IPS-18a (cell line): Measurements from ENCODE around the gene LDB2.

Experiments
- H3K27ac ChIP-seq: one replicate; pipeline ENCODE4 v1.5.1; 2013; ENCODE audit warnings: low read length
- H3K27me3 ChIP-seq: one replicate; pipeline ENCODE4 v1.6.1; 2013; ENCODE audit warnings: mild to moderate bottlenecking, low read length; ENCODE audit not compliant: control insufficient read depth, insufficient read depth
- H3K36me3 ChIP-seq: one replicate; pipeline ENCODE4 v1.6.1; 2013; ENCODE audit warnings: low read depth, low read length; ENCODE audit not compliant: control insufficient read depth
- H3K4me1 ChIP-seq: one replicate; pipeline ENCODE4 v1.6.1; 2013; ENCODE audit warnings: low read depth, low read length; ENCODE audit not compliant: control insufficient read depth
- H3K4me3 ChIP-seq: one replicate; pipeline ENCODE4 v1.5.1; 2013; ENCODE audit warnings: low read length
- H3K9ac ChIP-seq: one replicate; pipeline ENCODE4 v1.6.1; 2013; ENCODE audit warnings: mild to moderate bottlenecking, low read length, moderate library complexity
- H3K9me3 ChIP-seq: one replicate; pipeline ENCODE4 v1.6.1; 2013; ENCODE audit warnings: low read depth, low read length; ENCODE audit not compliant: control insufficient read depth

LDB2 gene

DNA sequence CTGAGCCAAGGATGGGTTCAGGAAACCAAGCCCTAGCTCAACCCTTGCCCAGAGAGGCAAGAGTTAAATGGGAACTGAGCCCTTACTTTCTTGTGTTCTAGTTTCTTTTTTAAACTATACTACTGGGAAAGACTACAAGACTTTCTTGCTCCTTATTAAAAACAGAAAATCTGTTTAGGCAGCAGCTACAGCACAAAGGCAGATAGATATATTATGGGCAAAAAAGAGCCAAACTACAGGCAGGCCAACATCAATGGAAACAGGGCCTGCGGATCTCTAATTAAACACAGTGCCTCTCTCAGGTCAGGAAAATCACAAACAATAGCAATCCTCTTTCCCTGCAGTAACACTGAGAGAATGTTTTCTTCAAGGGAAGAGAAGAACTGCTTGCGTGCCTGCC lies 226.0 kb downstream of the LDB2 start:
- Histone ChIP-seq H3K9me3 (no peaks in the 10 kb centered on the region), H3K27me3 (no peaks in the 10 kb centered on the region), H3K4me3 (no peak overlapping the region), H3K36me3 (no peaks in the 10 kb centered on the region), H3K27ac (no peak overlapping the region), H3K9ac (no peak overlapping the region), H3K4me1 (peaks cover 4% of the 10 kb centered on the region)

DNA sequence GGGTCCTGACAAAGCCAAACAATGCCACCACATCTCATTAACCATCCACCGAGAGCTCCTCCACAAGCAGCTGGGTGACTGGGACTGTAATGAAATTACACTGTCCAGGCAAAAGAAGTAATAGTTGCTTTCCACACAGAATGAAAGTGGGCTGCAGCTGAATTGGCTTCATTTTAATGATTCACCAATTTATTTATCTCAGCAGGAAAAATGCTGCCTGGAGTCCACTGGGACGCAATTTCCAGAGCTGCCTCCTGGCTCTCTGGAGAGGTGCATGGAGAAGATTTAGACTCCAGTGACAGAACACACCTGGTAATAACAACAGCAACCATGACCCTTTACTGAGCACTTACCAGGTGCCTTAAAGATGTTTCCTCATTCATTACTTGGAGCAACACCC lies 226.7 kb downstream of the LDB2 start:
- H3K36me3 ChIP-seq: no peaks in the 10 kb centered on the region
- H3K4me3 ChIP-seq: no peak overlapping the region
- no peak overlapping the region for H3K27ac ChIP-seq
- no peaks in the 10 kb centered on the region for H3K4me1 ChIP-seq
- no peaks in the 10 kb centered on the region for H3K9me3 ChIP-seq
- no peak overlapping the region for H3K9ac ChIP-seq
- H3K27me3 ChIP-seq: no peaks in the 10 kb centered on the region

DNA sequence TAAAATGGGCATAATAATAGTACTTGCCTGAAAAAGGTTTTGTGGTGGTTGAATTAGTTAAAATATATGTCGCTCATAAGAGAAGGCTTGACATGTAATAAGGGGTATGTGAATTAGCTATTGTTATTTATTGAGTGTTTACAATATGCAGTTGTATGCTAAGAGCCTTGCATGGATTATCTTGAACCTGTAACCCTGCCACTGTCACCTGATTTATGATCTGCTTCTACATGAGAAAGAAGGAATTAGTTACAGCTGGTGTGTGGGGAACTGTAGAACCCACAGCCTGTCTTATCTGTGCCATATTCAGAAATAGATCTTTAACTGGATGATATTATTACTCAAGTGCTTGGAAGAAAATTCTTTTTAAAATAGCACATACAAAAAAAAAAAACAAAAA lies 227.7 kb downstream of the LDB2 start:
- Histone ChIP-seq H3K27me3 (no peaks in the 10 kb centered on the region), H3K27ac (no peak overlapping the region), H3K9me3 (no peaks in the 10 kb centered on the region), H3K36me3 (no peaks in the 10 kb centered on the region), H3K9ac (no peak overlapping the region), H3K4me3 (no peak overlapping the region), H3K4me1 (no peaks in the 10 kb centered on the region)

DNA sequence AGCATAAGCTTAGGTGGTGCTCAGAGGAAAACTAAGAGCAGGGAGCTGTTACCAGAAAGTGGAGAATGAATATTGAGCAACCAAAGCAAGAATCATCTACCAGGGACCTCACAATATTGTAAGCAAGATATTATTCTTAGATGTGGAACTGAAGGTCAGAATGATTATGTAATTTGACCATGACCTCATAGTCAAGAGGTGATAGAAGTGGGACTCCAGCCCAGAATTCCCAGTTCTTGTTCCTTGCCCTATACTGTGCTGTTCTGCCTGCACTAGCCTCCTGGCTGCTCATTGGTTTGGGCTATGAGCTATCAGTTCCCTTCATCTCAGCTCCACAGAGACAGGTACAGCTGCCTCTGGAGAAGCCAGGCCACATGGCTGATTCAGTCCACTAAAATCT lies 229.4 kb downstream of the LDB2 start:
- Histone ChIP-seq H3K27me3 (no peaks in the 10 kb centered on the region), H3K4me1 (no peaks in the 10 kb centered on the region), H3K27ac (no peak overlapping the region)

DNA sequence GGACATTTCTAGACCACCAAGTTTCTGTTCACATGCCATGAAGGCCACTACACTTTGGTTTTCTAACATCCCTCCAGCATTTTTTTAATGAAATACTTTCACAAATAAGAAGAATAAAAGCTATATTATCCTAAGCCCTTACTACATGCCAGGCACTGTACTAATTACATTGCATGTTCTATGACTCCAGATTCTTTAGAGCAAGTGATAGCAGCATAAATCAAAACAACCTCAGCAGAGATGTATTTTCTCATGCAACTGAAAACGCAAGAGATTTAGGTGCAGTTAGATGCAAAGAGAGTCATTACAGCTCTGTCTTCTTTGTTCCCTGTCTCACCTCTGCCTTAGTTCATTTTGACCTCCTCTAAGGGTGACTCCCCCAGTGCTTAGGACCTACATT lies 230.0 kb downstream of the LDB2 start:
- Histone ChIP-seq H3K4me3 (no peak overlapping the region), H3K27me3 (no peaks in the 10 kb centered on the region), H3K27ac (no peak overlapping the region), H3K4me1 (no peaks in the 10 kb centered on the region), H3K9ac (no peak overlapping the region), H3K36me3 (no peaks in the 10 kb centered on the region), H3K9me3 (no peaks in the 10 kb centered on the region)

More for the DNA sequence above, 229.4 kb downstream of the LDB2 start:
- Histone ChIP-seq H3K9me3 (no peaks in the 10 kb centered on the region), H3K9ac (no peak overlapping the region), H3K36me3 (no peaks in the 10 kb centered on the region), H3K4me3 (no peak overlapping the region)

DNA sequence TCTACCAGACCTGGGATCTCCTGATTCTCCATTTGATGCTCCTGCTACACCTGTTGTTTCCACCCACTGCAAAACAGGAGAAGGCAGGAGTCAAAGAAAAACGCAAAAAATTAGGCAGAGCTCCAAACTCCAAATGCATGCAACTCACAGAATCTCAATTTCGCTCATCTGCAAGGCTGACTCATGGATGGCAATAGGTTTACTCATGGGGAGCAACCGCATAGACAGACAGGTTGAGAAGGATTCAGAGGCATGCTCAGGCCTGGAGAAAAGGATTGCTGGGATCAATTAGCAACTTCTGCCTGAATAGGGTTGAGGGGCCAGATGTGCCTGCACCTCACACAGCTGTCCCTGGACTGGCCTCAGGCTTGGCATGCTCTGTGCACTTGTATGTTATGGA lies 231.0 kb downstream of the LDB2 start:
- no peaks in the 10 kb centered on the region for H3K9me3 ChIP-seq
- no peaks in the 10 kb centered on the region for H3K27me3 ChIP-seq
- H3K36me3 ChIP-seq: no peaks in the 10 kb centered on the region
- H3K4me1 ChIP-seq: no peaks in the 10 kb centered on the region
- H3K4me3 ChIP-seq: no peak overlapping the region
- H3K27ac ChIP-seq: no peak overlapping the region
- no peak overlapping the region for H3K9ac ChIP-seq

DNA sequence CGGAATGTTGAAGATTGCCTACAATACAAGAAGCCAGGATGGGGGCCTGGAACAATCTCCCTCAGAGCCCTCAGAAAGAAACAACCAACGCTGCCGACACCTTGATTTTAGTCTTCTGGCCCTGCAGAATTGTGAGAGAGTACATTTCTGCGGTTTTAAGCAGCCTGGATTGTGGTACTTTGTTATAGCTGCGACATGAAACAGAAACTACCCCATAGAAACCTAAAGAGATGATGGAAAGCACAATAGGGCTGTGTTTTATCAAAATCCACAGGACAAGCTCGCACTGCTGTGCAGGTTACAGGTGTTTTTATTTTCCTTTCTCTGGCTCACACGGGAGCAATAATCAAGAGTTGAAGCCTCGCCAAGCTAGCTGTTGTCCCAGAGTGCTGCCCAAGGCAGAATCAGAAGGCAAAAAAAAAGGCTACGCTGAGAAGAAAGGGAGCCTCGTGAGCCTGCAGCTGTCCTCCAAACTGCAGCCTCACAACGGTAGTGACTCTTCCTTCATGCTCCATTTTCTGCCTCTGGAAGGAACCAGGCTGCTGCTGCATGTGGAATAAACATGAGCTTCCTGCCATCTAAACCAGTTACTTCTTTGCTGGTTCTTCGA lies 232.4 kb downstream of the LDB2 start:
- H3K36me3 ChIP-seq: no peaks in the 10 kb centered on the region
- no peak overlapping the region for H3K9ac ChIP-seq
- peaks cover 7% of the 10 kb centered on the region for H3K4me1 ChIP-seq
- H3K4me3 ChIP-seq: no peak overlapping the region
- no peaks in the 10 kb centered on the region for H3K9me3 ChIP-seq
- no peaks in the 10 kb centered on the region for H3K27me3 ChIP-seq
- H3K27ac ChIP-seq: no peak overlapping the region

DNA sequence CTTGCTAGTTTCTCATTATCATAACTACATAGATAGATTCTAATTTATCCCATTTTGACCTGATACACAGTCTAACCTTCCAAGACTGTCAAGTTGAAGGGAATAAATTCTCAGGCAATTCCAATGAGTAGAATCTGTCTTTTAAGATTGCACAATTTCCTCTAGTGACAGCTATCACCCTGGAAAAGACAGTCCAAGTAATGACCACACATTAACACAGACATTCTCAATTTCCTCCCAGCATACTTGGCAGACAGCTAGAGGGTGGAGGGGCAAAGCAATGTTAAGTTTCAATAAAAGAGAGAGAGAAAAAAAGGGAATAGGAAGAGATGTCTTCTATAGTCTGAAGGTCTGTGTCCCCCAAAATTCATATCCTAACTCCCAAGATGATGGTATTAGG lies 234.7 kb downstream of the LDB2 start:
- no peak overlapping the region for H3K9ac ChIP-seq
- H3K27ac ChIP-seq: no peak overlapping the region
- H3K27me3 ChIP-seq: no peaks in the 10 kb centered on the region
- no peaks in the 10 kb centered on the region for H3K36me3 ChIP-seq
- peaks cover 7% of the 10 kb centered on the region for H3K4me1 ChIP-seq
- no peak overlapping the region for H3K4me3 ChIP-seq
- H3K9me3 ChIP-seq: no peaks in the 10 kb centered on the region

DNA sequence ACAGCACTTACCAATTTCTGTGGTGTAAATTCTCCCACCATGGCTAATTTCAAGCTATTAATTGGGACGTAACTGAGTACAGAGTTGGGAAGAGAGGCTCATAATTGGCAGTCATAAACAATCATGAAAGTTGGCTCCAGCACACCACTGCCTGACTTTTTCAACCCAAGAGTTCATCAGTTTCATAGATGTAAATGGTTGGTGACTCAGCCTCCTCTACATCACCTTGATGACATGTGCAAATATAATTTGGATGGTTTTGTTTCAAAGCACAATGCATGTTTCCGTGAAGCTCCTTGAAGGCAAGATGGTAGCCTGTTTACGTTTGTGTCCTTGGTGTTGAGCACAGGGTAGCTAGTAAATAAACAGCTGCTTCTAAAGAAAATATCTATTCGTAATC lies 235.1 kb downstream of the LDB2 start:
- Histone ChIP-seq H3K9me3 (no peaks in the 10 kb centered on the region), H3K9ac (no peak overlapping the region), H3K27me3 (no peaks in the 10 kb centered on the region), H3K27ac (no peak overlapping the region), H3K4me3 (no peak overlapping the region), H3K36me3 (no peaks in the 10 kb centered on the region), H3K4me1 (peaks cover 7% of the 10 kb centered on the region)

DNA sequence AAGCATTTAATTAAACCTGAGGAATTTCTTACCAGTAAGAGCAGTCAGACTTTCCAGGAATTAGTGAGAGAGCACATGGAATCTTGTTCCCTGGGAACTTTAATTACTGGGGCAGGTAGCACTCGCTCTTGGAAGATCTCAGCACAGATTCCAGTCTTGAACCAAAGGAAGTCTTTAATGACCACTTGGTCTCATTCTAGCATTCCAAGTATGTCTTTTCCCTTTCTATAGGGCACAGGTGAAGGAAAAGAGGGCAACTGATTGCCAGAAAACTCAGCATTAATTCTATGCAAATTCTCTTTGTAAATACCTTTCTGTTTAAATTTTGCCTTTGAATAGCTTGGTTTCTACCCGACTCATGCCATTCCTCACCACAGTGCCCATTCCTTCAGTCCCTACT lies 236.6 kb downstream of the LDB2 start:
- Histone ChIP-seq H3K4me1 (peaks cover 7% of the 10 kb centered on the region), H3K9ac (no peak overlapping the region), H3K9me3 (no peaks in the 10 kb centered on the region), H3K36me3 (no peaks in the 10 kb centered on the region), H3K27me3 (no peaks in the 10 kb centered on the region), H3K4me3 (no peak overlapping the region), H3K27ac (no peak overlapping the region)

DNA sequence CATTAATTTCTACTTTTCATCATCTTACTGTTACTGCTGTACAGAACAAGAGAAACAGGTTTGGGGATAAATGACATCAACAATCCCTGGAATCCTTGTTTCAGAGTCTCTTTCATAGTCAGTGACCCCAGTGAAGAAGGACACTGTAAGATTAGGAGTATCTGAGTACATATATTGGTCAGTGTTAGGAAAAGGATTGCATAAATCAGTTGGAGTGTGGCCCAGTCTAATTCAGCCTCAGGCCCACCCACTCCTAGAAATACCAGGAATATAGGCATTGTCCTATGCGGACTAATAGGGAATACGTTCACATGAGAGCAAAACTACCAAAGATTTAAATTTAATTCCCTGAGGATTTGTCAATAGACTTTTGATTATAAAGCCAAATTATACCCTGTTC lies 237.8 kb downstream of the LDB2 start:
- no peak overlapping the region for H3K27ac ChIP-seq
- H3K9ac ChIP-seq: no peak overlapping the region
- peaks cover 7% of the 10 kb centered on the region for H3K4me1 ChIP-seq
- no peaks in the 10 kb centered on the region for H3K36me3 ChIP-seq
- no peaks in the 10 kb centered on the region for H3K9me3 ChIP-seq
- H3K4me3 ChIP-seq: no peak overlapping the region
- H3K27me3 ChIP-seq: no peaks in the 10 kb centered on the region

DNA sequence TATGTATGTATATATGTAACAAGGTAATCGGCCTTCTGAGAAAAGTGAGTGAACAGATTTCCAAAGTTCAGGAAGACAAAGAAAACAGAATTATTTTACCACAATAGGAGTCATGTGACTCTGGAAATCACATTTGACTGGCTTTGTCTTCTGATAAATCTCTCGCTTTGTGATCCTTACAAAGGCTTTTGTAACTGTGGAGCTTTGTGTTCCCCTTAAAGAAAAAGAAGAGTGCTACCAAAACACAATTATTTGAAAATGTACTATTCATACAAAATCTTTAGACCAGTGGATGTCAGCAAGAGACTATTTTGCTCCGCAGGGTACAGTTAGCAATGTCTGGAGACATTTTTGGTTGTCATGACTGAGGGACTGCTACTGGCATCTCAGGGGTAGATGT lies 238.8 kb downstream of the LDB2 start:
- Histone ChIP-seq H3K36me3 (no peaks in the 10 kb centered on the region), H3K4me1 (peaks cover 7% of the 10 kb centered on the region), H3K27me3 (no peaks in the 10 kb centered on the region), H3K9me3 (no peaks in the 10 kb centered on the region), H3K9ac (no peak overlapping the region), H3K4me3 (no peak overlapping the region), H3K27ac (no peak overlapping the region)
